Stromal cell of bone marrow (primary cell): ENCODE results near the gene ZNF25.
"Not testable (repeated sequence)": the region's sequence is repeated elsewhere in the genome, so short reads cannot be mapped to it uniquely, and the experiment has no call there.

Source experiments
- DNase-seq: peaks from one replicate; pipeline ENCODE4 v3.0.0-alpha.2; 2012; ENCODE audit warnings: low read depth

The ZNF25 gene

GRCh38 chr10:37976091-37976879 is at the start of gene ZNF25:
Gene ZNF25, minus strand, starts transcription at chr10:37976647. Its CDS starts 4,925 bp downstream, at chr10:37971722.
- DNase-seq, result peak; percentile 97

- no peak for DNase-seq
These were observed 48.8 kb upstream of the ZNF25 start for GRCh38 chr10:38025283-38025682.

- not testable (repeated sequence) for DNase-seq
These were observed 42.7 kb upstream of the ZNF25 start for GRCh38 chr10:38019124-38019523.

GRCh38 chr10:38016354-38016753 is 39.9 kb upstream of the ZNF25 start:
- DNase-seq, result no peak

- peak; percentile 83 for DNase-seq
These were observed 33.9 kb upstream of the ZNF25 start, which contains the start of gene ZNF33A for GRCh38 chr10:38010119-38010903. Gene ZNF33A, plus strand, starts transcription at chr10:38010675. Its CDS starts 1,667 bp downstream, at chr10:38012342.

GRCh38 chr10:38007991-38008390 is 31.5 kb upstream of the ZNF25 start:
- no peak for DNase-seq

GRCh38 chr10:38007551-38007950 is 31.1 kb upstream of the ZNF25 start:
- DNase-seq, result no peak

- DNase-seq, result no peak
These were observed 27.1 kb upstream of the ZNF25 start for GRCh38 chr10:38003588-38003987.

- no peak for DNase-seq
These were observed 26.6 kb upstream of the ZNF25 start for GRCh38 chr10:38003026-38003425.

- not testable (repeated sequence) for DNase-seq
These were observed 24.0 kb upstream of the ZNF25 start for GRCh38 chr10:38000474-38000873.

GRCh38 chr10:37998920-37999319 is 22.5 kb upstream of the ZNF25 start:
- DNase-seq, result not testable (repeated sequence)

GRCh38 chr10:37992083-37992482 is 15.6 kb upstream of the ZNF25 start:
- no peak for DNase-seq

- DNase-seq, result no peak
These were observed 15.2 kb upstream of the ZNF25 start for GRCh38 chr10:37991655-37992054.

- no peak for DNase-seq
These were observed 395 bp upstream of the ZNF25 start for GRCh38 chr10:37976880-37977203.

GRCh38 chr10:37975401-37975991 is 951 bp downstream of the ZNF25 start:
- peak; percentile 6 for DNase-seq

- no peak for DNase-seq
These were observed 4.1 kb downstream of the ZNF25 start for GRCh38 chr10:37972396-37972795.

- no peak for DNase-seq
These were observed 11.4 kb downstream of the ZNF25 start for GRCh38 chr10:37965006-37965405.

GRCh38 chr10:37960591-37961137 is 15.8 kb downstream of the ZNF25 start:
- DNase-seq, result no peak

- no peak for DNase-seq
These were observed 18.6 kb downstream of the ZNF25 start for GRCh38 chr10:37957841-37958240.

- no peak for DNase-seq
These were observed 23.5 kb downstream of the ZNF25 start for GRCh38 chr10:37952926-37953325.

- DNase-seq, result no peak
These were observed 24.2 kb downstream of the ZNF25 start for GRCh38 chr10:37952043-37952755.

- DNase-seq, result no peak
These were observed 28.2 kb downstream of the ZNF25 start for GRCh38 chr10:37948210-37948609.
